Rectal smooth muscle tissue (tissue), 1 donor: ENCODE measurements around the gene TBC1D1.

Experiments used
- H3K27ac ChIP-seq: one replicate; pipeline ENCODE4 v1.7.0; 2013; ENCODE audit warnings: low read depth, low read length, inconsistent platforms
- H3K27me3 ChIP-seq: one replicate; pipeline ENCODE4 v1.7.0; 2013; ENCODE audit warnings: low read length; ENCODE audit not compliant: control insufficient read depth, insufficient read depth
- H3K36me3 ChIP-seq: one replicate; pipeline ENCODE4 v1.7.0; 2013; ENCODE audit warnings: low read length; ENCODE audit not compliant: control insufficient read depth, insufficient read depth
- H3K4me1 ChIP-seq: one replicate; pipeline ENCODE4 v1.7.0; 2013; ENCODE audit warnings: low read length; ENCODE audit not compliant: control insufficient read depth, insufficient read depth
- H3K4me3 ChIP-seq: one replicate; pipeline ENCODE4 v1.7.0; 2013; ENCODE audit warnings: low read length
- H3K9ac ChIP-seq: one replicate; pipeline ENCODE4 v1.7.0; 2013; ENCODE audit warnings: low read length

TBC1D1 gene

DNA sequence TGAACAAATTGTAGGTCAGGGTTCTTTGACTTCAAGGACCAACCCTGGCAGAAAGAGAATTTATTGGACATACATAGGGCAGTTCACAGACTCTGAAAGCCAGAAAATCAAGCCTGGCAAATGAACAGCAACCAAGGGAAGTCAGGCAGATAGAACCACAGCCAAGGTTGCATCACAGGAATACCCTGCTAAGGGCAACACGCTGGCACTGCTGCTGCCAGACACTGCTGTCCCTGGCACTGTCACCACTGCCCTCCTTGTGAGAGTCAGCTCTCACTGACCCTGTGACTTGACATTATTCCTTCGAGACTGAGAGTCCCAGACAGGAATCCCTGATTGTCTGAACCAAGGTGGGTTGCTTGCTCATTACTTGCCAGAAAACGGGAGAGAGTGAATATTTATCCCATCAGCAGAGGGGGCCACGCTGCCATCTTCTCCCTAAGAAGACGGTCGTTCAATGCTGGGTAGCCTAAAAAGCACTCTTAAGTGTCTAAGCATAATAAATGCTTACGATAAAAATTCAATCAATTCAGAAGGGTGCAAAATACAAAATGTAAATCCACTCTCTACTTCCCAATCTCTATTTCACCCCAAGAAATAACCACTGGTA lies 46.1 kb downstream of the TBC1D1 start:
- H3K4me1 ChIP-seq = no peaks in the 10 kb centered on the region
- H3K9ac ChIP-seq = no peak overlapping the region

DNA sequence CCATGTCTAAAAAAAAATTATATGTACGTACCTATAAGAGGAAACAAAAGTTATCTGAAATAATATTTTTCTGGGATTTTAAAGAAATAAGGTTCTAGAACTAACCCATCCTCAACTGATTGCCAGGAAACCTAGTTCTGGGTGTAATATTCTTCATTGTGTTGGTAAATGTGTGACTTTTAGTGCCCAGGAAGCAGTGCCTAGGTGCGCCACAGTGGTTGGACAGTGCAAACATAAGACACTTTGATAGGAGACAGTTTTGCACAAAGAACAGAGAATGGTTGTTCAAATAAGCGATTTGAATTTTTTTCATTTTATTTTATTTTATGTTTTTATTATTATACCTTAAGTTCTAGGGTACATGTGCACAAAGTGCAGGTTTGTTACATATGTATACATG lies 47.3 kb downstream of the TBC1D1 start:
- H3K4me1 ChIP-seq = no peaks in the 10 kb centered on the region
- no peak overlapping the region for H3K27ac ChIP-seq
- no peaks in the 10 kb centered on the region for H3K36me3 ChIP-seq
- H3K4me3 ChIP-seq = no peak overlapping the region
- H3K27me3 ChIP-seq = no peaks in the 10 kb centered on the region
- H3K9ac ChIP-seq = no peak overlapping the region

More for the DNA sequence above, 46.1 kb downstream of the TBC1D1 start:
- Histone ChIP-seq H3K27ac (no peak overlapping the region), H3K4me3 (no peak overlapping the region), H3K27me3 (no peaks in the 10 kb centered on the region), H3K36me3 (no peaks in the 10 kb centered on the region)

DNA sequence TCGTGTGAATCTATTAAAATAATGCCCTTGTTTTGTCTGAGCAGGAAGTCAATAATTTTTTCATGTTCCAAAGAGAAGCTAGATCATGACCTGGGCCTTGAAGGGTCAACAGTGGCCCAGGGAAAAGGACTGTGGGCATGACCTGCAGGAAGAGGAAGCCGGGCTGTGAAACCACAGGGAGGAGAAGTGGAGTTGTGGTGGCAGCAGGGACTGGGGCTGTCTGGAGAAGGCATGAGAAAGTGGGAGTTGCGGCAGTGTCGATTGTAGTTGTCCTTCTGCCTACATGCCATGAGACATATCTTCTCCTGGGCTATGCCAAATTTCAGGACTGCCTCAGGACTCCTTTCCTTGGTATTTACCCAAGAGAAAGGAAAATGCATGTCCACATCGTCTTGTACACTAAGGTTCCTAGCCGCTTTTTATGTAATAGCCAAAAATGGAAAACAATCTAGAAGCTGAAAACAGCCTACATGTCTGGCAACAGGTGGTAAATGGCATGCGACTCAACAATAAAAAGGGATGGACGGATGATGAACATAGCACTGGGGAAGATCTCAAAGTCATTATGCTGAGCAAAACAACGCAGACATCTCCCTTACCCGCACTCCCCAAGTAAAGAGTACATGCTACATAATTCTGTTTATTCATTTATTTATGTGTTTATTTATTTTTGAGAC lies 55.8 kb downstream of the TBC1D1 start:
- Histone ChIP-seq H3K27me3 (no peaks in the 10 kb centered on the region), H3K4me3 (no peak overlapping the region), H3K27ac (no peak overlapping the region), H3K4me1 (no peaks in the 10 kb centered on the region), H3K36me3 (no peaks in the 10 kb centered on the region), H3K9ac (no peak overlapping the region)

DNA sequence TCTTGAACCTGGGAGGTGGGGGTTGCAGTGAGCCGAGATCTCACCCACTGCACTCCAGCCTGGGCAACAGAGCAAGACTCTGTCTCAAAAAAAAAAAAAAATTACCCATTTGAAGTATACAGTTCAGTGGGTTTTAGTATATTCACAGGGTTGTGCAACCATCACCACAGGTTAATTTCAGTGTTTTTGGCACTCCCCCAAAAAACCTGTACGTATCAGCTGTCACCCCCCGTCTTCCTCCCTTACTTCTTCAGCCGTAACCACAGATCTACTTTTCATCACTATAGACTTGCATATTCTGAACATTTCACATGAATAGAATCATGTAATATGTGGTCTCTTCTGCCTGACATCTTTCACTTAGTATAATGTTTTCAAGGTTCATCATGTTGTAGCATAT lies 57.7 kb downstream of the TBC1D1 start:
- Histone ChIP-seq H3K36me3 (no peaks in the 10 kb centered on the region), H3K27ac (no peak overlapping the region), H3K9ac (no peak overlapping the region), H3K4me1 (no peaks in the 10 kb centered on the region), H3K27me3 (no peaks in the 10 kb centered on the region), H3K4me3 (no peak overlapping the region)

DNA sequence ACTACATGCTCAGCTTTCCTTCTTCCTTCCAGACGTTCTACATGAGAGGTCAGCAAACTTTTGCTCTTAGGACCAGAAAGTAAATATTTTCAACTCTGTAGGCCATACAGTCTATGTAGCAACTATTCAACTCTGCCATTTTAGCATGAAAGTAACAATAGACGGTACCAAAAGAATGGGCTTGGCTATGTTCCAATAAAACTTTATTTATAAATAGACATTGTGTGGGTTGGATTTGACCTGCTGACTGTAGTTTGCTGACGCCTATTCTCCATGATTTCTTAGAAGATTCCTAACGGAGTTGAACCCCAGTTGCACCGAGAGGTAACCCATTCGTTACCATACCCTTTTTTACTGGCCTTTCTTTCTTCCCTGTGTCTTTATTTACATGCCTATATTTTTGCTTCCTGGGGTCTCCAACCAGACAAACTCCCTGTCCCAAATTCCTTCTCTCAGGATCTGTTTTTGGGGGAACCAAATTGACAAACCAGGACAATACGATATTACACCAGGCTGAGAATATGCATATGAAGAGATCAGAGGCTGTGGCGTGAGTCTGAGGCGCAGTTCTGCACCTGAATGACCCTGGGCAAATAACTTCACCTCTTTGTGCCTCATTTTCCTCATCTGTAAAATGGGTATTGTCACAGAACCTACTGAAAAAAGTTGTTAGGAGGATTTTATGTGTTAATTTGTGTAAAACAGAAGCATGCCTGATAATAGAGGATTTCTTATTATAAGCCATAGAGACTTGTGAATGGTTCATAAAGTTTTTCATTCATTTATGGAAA lies 58.9 kb downstream of the TBC1D1 start:
- no peaks in the 10 kb centered on the region for H3K27me3 ChIP-seq
- peaks cover 5% of the 10 kb centered on the region for H3K4me1 ChIP-seq
- H3K27ac ChIP-seq = no peak overlapping the region
- no peak overlapping the region for H3K4me3 ChIP-seq
- H3K36me3 ChIP-seq = no peaks in the 10 kb centered on the region
- H3K9ac ChIP-seq = no peak overlapping the region

DNA sequence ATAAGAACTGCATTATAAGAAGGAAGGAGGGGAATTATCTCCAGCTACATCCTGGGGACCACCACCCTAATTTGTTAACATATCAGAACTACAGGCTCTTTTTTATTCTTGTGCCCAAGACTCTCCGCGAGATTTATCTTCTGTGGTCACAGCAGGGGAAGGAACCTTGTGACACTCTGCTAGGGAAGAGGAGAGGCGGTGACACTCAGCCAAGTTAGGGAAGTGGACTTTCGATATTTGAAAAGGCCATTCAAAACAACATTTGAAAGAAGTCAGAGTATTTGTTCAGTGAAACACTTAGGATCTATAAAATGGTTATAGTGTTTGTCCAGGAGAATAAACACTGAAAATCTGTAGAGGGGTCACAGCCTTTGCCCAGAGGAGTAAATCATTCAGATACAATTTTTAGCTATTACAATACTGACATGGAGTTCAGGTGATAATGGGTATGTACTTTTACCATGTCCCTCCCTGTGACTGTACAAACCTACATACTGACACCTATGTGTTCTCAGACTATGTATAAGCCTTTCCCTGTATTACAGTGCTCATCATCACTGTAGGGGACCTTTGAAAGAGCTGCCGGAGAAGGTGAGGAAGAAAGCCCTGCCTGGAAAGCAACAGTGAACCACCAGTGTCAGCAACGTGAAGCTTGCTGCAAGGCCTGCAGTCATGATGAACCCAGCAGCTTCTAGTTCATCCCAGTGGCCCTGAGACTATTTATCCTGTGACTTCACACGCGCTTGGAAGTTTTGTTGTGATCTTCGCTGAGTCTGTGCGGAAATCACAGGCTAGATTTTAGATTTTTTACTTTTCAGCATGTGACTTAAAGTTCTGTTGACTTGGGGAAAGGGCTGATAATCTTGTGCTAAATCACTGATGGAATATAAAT lies 60.8 kb downstream of the TBC1D1 start:
- no peak overlapping the region for H3K4me3 ChIP-seq
- H3K27me3 ChIP-seq = no peaks in the 10 kb centered on the region
- no peak overlapping the region for H3K9ac ChIP-seq
- no peaks in the 10 kb centered on the region for H3K36me3 ChIP-seq
- peaks cover 5% of the 10 kb centered on the region for H3K4me1 ChIP-seq
- no peak overlapping the region for H3K27ac ChIP-seq

DNA sequence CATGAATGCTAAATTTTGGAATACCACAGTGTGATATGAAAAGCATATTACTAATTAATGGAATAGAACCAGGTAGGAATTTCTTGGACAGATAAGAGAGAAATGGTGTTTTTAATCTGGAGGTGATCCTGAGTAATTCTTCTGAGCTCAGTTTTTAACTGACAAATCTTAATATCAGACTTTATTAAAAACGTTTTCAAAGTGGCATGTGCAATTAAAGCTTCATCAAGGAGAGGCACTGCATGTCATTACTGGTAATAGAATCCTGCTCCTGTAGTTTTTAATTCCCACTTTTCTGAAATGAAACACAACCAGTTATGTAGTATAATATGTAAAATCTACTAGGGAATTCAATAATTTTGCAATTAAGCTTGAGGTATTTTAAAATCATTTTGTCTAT lies 62.3 kb downstream of the TBC1D1 start:
- Histone ChIP-seq H3K27me3 (no peaks in the 10 kb centered on the region), H3K27ac (no peak overlapping the region), H3K4me3 (no peak overlapping the region), H3K4me1 (peaks cover 5% of the 10 kb centered on the region), H3K36me3 (no peaks in the 10 kb centered on the region), H3K9ac (no peak overlapping the region)

DNA sequence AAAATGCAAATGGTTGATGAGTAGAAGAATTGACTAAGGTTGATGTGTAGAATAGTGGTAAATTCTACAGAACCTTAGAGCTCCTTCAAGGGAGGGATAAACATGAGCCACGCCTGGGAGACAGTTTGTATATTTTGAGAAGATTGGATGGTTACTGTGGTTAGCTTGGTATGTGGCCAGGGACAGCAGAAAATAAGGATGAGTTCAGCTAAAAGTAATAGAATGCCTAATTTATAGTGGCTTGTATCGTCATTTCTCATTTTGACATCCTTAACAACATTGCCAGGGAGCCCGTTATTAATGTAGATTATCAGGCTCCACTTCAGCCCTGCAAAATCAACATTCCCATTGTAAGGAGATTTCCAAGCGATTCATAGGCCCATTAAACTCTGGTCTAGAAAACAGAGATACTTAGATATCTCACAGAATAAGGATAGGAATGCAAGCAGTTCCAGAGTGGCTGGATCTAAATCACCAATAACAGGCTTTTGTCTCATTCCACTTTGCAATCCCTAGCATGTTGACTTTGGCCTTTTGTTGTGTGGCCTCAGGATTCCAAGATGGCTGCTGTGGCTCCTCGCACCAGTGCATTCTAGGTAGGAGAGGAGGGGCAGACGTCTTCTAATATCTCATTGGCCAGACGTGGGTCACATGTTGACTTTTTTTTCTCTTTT lies 62.9 kb downstream of the TBC1D1 start:
- no peaks in the 10 kb centered on the region for H3K27me3 ChIP-seq
- H3K9ac ChIP-seq = no peak overlapping the region
- peak overlapping the region; percentile 43 for H3K27ac ChIP-seq
- no peak overlapping the region for H3K4me3 ChIP-seq
- H3K4me1 ChIP-seq = peaks cover 5% of the 10 kb centered on the region
- H3K36me3 ChIP-seq = no peaks in the 10 kb centered on the region

DNA sequence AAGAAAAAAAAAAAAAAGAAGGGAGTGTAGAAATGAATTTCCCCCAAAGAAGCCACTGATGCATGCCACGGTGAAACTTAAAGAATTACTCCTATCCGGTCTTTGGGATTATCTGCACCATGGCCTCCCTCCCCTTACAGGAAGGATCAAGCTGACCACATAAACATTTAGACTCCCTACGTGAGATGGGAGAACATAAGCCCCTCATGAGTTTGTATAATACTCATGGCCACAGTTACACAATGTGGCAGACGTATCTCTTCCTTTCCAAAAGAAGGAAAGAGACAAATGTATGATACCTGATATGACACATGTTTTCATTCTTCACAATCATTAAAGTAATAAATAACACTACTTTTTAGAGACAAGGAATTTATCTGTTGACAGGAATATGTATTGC lies 66.1 kb downstream of the TBC1D1 start:
- no peak overlapping the region for H3K4me3 ChIP-seq
- no peaks in the 10 kb centered on the region for H3K36me3 ChIP-seq
- no peaks in the 10 kb centered on the region for H3K27me3 ChIP-seq
- H3K9ac ChIP-seq = no peak overlapping the region
- H3K4me1 ChIP-seq = peaks cover 5% of the 10 kb centered on the region
- no peak overlapping the region for H3K27ac ChIP-seq

DNA sequence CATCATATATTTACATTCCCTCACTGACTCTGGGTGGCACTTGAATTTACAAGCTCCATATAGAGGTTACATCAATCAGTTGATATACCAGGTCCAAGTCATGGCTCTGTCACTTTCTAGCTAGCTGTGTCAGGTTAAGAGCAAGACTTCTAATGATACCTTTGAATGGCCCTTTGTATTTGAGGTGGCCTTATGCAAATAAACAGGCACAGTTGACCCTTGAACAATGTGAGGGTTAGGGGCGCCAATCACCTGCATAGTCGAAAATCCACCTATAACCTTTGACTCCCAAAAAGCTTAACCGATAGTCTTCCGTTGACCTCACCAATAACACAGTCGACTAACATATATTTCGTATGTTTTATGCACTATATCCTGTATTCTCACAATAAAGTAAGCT lies 68.0 kb downstream of the TBC1D1 start:
- Histone ChIP-seq H3K9ac (no peak overlapping the region), H3K36me3 (no peaks in the 10 kb centered on the region), H3K27ac (no peak overlapping the region), H3K4me3 (no peak overlapping the region), H3K4me1 (peaks cover 2% of the 10 kb centered on the region), H3K27me3 (no peaks in the 10 kb centered on the region)

DNA sequence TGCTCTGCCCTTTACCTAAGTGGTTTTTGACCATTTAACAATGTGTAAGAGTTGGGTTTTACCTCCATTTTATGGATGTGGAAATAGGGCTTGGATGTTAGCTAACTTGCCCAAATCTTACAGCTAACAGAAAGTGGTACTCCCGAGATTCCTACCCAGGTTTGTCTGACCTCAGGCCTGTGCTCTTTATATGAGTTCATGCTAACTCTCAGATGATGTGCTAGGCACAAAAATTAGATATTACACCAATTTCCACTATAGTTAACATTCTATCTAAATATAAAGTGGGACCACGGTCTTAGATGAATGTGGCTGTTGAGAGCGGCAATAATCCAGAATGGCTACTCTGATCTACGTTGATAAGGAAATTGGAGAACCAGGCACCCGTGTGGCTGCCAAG lies 69.2 kb downstream of the TBC1D1 start, which contains the start of gene PTTG2:
Gene PTTG2, plus strand, starts transcription at position 301 of the 400 bp plus-strand sequence. Its CDS starts 37 bp downstream, at position 338.
- no peak within 1 kb of the TSS for H3K27ac ChIP-seq
- no peak within 1 kb of the TSS for H3K9ac ChIP-seq
- H3K4me3 ChIP-seq = no peak within 1 kb of the TSS
- H3K27me3 ChIP-seq = no peaks in the 10 kb centered on the region
- no peaks in the 10 kb centered on the region for H3K36me3 ChIP-seq
- H3K4me1 ChIP-seq = no peaks in the 10 kb centered on the region
